ENCODE measurements around the gene MBOAT2.

- TF ChIP-seq CTCF (IDR thresholded peaks at IDR 0.05) (no peak), POLR2A (IDR thresholded peaks at IDR 0.05) (no peak)
Measured at GRCh38 chr2:8862230-8862629, 141.3 kb downstream of the MBOAT2 start.
